Measurements from ENCODE around the gene ADCY5.
"Not testable (repeated sequence)": the region's sequence is repeated elsewhere in the genome, so short reads cannot be mapped to it uniquely, and the experiment has no call there.

Gene ADCY5

GRCh38 chr3:123448536-123449101 is at the start of gene ADCY5:
ADCY5 (minus strand) TSS chr3:123449090; CDS start chr3:123448545, 545 bp downstream.
- DNase-seq (ENCODE audit: low spot score): no peak

GRCh38 chr3:123493912-123494311 is 45.0 kb upstream of the ADCY5 start:
- DNase-seq (ENCODE audit: low spot score): no peak

GRCh38 chr3:123491966-123492587 is 43.2 kb upstream of the ADCY5 start:
- no peak for DNase-seq (ENCODE audit: low spot score)

- peak; percentile 17 for DNase-seq (ENCODE audit: low spot score)
These were observed 40.6 kb upstream of the ADCY5 start for GRCh38 chr3:123489400-123490004.

GRCh38 chr3:123488645-123489347 is 39.9 kb upstream of the ADCY5 start:
- DNase-seq (ENCODE audit: low spot score): no peak

GRCh38 chr3:123487063-123487462 is 38.2 kb upstream of the ADCY5 start:
- DNase-seq (ENCODE audit: low spot score): not testable (repeated sequence)

GRCh38 chr3:123486460-123486859 is 37.6 kb upstream of the ADCY5 start:
- no peak for DNase-seq (ENCODE audit: low spot score)

GRCh38 chr3:123485551-123485950 is 36.7 kb upstream of the ADCY5 start:
- DNase-seq (ENCODE audit: low spot score): no peak

- no peak for DNase-seq (ENCODE audit: low spot score)
These were observed 34.3 kb upstream of the ADCY5 start for GRCh38 chr3:123483146-123483545.

GRCh38 chr3:123481722-123482457 is 33.0 kb upstream of the ADCY5 start:
- no peak for DNase-seq (ENCODE audit: low spot score)

- DNase-seq (ENCODE audit: low spot score): no peak
These were observed 32.2 kb upstream of the ADCY5 start for GRCh38 chr3:123481071-123481470.

GRCh38 chr3:123480428-123480827 is 31.5 kb upstream of the ADCY5 start:
- DNase-seq (ENCODE audit: low spot score): no peak

- DNase-seq (ENCODE audit: low spot score): no peak
These were observed 31.0 kb upstream of the ADCY5 start for GRCh38 chr3:123479891-123480290.

GRCh38 chr3:123478314-123478713 is 29.4 kb upstream of the ADCY5 start:
- no peak for DNase-seq (ENCODE audit: low spot score)

- no peak for DNase-seq (ENCODE audit: low spot score)
These were observed 28.3 kb upstream of the ADCY5 start for GRCh38 chr3:123476967-123477750.

GRCh38 chr3:123475786-123476185 is 26.9 kb upstream of the ADCY5 start:
- no peak for DNase-seq (ENCODE audit: low spot score)

GRCh38 chr3:123471106-123471505 is 22.2 kb upstream of the ADCY5 start:
- no peak for DNase-seq (ENCODE audit: low spot score)

- DNase-seq (ENCODE audit: low spot score): no peak
These were observed 20.6 kb upstream of the ADCY5 start for GRCh38 chr3:123469323-123469995.

GRCh38 chr3:123467046-123467445 is 18.2 kb upstream of the ADCY5 start:
- DNase-seq (ENCODE audit: low spot score): no peak

GRCh38 chr3:123464211-123464610 is 15.3 kb upstream of the ADCY5 start:
- no peak for DNase-seq (ENCODE audit: low spot score)

- no peak for DNase-seq (ENCODE audit: low spot score)
These were observed 11.0 kb upstream of the ADCY5 start for GRCh38 chr3:123459862-123460261.
